Loucy (cell line): Measurements from ENCODE around the gene HSD3B2.

Experiments
- EZH2phosphoT487 ChIP-seq: fragments of 200-600 bp; IDR thresholded peaks from 2 replicates; pipeline ENCODE4 v1.6.1; 2018; ENCODE audit warnings: antibody characterized with exemption, mild to moderate bottlenecking, moderate library complexity, borderline replicate concordance
- TF ChIP-seq, protein P1 (sequence below): fragments of 200-600 bp; sonication (generic); conservative IDR thresholded peaks from 2 replicates; pipeline ENCODE4 v1.5.1; 2014; ENCODE audit warnings: mild to moderate bottlenecking, antibody characterized with exemption, low read length

DNA sequence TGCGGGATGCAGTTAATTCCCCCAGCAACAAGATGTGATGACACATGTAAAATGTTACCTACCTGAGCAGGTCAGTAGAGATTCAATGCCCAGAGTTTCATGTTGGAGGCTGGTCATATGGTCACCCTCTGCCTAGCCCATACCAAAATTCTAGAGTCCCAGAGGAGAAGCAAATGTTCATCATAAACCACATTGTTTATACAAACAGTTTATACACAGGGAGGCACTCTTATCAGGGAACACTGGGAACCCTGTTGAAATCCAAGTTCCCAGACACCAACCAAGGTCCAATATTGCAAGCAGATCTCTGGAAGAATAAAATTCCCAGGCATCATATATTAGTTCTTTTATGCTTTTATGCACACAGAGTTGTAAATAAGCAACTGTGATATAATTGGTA is 35.8 kb upstream of the HSD3B2 start:
- TF ChIP-seq, protein P1, sequence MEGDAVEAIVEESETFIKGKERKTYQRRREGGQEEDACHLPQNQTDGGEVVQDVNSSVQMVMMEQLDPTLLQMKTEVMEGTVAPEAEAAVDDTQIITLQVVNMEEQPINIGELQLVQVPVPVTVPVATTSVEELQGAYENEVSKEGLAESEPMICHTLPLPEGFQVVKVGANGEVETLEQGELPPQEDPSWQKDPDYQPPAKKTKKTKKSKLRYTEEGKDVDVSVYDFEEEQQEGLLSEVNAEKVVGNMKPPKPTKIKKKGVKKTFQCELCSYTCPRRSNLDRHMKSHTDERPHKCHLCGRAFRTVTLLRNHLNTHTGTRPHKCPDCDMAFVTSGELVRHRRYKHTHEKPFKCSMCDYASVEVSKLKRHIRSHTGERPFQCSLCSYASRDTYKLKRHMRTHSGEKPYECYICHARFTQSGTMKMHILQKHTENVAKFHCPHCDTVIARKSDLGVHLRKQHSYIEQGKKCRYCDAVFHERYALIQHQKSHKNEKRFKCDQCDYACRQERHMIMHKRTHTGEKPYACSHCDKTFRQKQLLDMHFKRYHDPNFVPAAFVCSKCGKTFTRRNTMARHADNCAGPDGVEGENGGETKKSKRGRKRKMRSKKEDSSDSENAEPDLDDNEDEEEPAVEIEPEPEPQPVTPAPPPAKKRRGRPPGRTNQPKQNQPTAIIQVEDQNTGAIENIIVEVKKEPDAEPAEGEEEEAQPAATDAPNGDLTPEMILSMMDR, result no peak
- no peak for TF ChIP-seq EZH2phosphoT487
